Measurements from ENCODE around the gene LLPH. TPM values are rescaled to one million over a fixed set of nuclear protein-coding genes. Genes with fewer than 3 reads are reported as not detected.
A peak's percentile ranks its signal among the peaks of the same experiment; 100 is the strongest.

Gene LLPH
- total RNA-seq, 1 donor from 2014 or later = 2.4 TPM

DNA sequence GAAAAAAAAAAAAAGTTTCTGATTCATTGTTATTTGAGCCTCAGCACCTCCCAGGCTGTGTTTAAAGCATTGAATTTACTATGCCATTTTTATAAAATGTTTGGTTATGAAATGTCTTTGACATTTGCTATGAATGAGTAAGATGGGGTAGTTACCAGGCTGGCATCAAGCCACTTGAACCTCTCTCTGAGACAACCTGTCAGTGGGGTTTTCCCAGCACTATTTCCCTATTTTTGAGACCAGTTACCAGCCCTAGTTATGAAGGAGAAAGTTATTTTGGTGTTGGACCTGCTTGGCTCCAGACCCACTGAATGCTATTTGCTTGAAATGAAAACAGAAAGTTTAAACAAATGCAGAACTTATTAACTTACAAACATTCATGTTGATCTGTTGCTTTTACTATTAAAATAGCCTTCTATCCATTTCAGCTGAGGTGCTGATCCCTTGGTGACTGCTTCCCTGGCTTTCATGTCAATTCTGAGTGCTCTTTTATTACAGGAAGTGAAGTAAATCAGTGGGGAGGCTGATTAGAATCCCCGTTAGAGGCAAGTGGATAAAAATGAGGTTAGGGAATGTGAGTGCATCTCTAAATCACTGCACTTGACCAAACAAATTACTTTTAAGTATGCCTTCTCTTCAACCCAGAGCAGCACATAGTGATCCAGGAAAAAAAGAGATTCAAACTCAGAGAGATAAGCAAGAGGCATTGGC, 37.8 kb downstream of the LLPH start:
- DNase-seq (ENCODE audit: low read depth in 2 of 2) = peak in 1 of 2 donors; percentile 42

DNA sequence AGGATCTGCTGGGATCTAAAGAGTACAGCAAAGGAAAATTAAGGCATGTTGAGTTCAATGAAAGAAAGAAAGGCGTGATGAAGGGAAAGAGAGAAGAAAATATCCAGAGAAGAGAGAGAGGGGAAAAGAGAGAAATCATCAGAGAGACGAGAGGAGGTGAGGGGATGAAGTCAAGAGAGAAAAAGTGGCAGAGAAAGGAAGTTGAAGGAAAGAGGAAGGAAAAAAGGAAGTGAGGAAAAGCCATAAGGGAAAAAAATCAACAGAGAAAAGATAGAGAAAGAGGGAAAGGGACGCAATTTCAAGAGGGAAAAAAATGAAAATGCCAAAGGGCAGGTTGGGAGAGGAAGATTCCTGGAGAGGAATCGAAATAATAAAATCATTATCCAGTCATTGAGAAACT, 40.4 kb downstream of the LLPH start:
- DNase-seq (ENCODE audit: low read depth in 2 of 2) = no peak

DNA sequence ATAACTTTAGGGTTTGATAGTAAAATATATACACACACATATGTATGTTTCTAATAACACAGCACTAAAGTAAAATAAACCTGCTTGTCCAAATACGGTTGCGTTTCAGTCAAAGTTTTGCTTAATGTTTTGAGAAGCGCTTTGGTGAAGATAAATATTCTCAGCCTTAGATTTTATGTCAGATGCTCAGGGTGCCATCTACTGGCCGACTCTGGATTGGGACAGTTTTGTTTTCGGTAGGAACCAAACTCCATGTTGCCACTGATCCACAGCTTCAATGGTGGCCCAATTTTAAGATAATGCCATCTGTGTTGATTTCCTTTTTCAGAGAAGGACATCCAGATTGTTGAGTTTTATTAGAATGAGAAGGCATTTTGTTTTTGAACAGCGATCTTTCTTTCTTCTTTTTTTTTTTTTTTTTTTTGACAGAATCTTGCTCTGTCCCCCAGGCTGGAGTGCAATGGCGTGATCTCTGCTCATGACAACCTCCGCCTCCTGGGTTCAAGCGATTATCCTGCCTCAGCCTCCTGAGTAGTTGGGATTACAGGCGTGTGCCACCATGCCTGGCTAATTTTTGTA, 43.1 kb downstream of the LLPH start:
- DNase-seq (ENCODE audit: low read depth in 2 of 2) = peak; percentile 78 to 81

DNA sequence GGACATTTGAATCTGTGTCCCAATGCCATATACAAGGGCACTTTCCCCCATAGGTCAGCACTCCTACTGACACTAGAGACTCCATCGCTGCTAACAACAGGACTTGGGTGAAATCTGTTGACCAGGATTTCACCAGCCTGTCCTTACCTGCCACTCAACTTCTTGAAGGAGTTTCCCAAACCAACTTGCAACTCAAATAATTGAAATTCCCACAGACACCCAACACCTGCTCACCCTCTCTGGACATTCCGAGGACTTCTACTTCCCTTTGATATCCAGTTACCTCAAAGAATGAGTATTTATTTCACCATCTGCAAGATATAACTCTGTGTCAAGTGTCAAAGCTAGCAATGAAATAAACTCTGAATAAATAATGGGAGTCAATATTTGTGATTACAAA, 44.6 kb downstream of the LLPH start:
- no peak for DNase-seq (ENCODE audit: low read depth in 2 of 2)

DNA sequence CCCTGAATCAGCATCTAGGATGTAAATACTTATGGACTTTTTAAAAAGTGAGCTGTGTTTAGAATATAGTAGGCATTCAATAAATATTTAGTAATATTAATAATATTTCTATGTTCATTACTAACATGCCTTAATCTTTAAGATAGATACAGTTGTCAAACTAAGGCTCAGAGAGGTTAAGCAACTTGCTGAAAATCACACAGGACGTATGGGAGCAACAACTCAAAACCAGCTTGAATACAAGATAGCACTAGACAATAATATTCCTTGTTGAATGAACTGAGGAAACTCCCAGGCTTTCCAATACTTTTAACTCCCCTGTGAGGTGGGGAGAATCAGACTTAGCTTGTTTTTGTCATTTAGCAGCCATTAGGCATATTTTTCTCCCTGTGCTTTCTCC, 45.3 kb downstream of the LLPH start:
- no peak for DNase-seq (ENCODE audit: low read depth in 2 of 2)

DNA sequence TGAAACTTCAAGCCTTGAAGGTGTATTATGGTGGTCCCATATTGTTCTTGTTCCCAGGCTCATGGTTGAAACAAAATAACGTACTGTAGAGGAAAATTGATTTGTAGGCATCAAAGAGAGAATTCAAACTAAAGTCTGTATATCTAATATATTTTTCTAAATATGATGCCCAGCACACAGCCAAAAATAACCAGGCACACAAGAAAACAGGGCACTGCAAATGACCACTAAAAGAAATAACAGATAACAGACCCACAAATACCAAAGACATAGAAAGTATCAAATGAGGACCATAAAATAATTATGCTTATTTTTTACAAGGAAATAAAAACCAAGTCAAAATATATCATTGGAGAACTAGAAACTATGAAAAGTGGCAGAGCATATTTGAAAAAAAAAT, 46.8 kb downstream of the LLPH start:
- DNase-seq (ENCODE audit: low read depth in 2 of 2) = no peak

DNA sequence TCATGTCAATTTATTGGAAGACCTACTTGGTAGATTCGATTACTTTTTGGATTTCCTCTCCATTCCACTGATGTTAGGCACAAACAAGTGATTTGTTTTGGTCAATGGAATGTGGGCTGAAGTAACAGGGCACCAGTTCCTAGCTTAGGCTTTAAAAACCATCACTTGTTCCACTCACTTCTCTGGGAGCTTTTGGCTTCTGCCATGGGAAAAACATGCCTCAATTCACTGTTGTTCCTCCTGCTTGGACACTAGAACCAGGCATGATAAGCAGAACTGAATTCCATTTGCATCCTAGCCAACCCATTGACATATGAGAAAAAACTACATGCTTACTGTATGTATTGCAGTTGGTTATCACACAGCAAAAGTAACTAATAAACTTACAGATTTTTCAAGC, 47.8 kb downstream of the LLPH start:
- DNase-seq (ENCODE audit: low read depth in 2 of 2) = no peak

DNA sequence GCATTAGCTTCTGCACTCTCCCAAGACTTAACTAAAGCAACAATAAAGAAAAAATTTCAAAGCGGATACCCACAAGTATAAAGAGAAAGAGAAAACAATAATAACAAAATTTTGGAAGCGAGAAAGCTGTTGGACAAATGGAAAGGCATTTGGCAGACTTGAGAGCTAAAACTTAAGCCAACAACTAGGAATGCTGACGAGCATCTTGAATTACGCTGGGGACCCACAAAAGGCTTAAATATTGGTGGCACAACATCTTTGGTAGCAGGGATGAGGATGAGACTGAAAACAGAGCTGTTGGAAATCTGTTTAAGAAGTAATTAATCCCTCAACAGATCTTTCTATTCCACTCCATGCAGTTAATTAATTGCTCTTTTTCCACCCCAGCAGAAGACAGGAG, 49.8 kb downstream of the LLPH start:
- DNase-seq (ENCODE audit: low read depth in 2 of 2) = no peak

DNA sequence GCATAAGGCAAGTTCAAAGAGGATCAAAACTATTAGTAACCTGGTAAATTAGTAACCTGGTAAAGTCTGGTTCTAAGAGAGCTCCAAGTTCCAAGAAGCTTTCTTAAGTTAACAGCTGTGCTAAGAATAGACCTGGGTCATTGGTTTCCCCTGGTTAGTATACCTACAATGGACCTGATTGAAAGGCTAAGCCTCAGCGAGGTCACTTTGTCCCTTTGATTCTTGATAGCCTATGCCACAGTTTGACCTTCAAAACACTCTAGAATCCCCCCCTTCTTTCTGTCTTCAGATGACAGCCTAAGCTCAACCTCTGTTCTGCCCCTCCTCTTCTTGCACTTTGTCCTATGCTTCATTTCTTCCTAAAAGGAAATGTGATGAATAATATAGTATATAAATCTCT, 53.0 kb downstream of the LLPH start:
- no peak for DNase-seq (ENCODE audit: low read depth in 2 of 2)

DNA sequence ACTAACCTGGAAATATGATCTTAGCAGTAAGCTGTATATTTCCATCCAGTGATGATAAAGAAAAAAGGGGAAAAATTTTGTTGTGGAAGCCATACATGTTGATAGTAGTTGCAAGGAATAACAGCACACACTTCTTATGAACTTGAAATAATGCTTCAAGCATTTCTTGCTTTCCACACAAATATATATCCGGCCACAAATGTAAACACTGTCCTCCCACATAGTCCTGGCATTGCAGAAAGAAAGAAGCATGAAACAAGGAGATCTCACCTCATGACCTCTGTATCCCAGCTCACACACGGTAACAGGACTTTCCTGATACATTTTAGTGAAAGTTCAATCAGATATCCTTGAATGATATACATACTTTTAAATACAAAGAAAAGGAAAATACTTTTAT, 56.0 kb downstream of the LLPH start:
- DNase-seq (ENCODE audit: low read depth in 2 of 2) = peak in 1 of 2 donors; percentile 23

DNA sequence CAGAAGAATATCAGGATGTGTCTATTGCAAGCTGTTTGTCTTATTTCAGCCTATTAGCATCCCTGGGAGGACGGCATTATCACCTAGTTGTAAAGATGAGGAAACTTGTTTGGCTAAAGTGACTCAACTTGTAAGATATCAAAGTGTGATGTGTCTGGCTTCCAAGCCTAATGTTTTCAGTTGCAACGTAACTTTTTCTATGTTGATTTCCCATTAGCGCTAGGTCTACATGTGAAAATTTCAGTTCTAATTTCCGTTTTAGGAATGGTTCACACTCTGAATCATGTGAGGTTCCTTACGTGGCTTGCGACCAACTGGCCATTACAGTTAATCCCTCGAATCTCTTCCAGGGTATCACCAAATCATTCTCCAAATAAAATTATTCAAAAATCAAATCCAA, 58.0 kb downstream of the LLPH start:
- no peak for DNase-seq (ENCODE audit: low read depth in 2 of 2)

DNA sequence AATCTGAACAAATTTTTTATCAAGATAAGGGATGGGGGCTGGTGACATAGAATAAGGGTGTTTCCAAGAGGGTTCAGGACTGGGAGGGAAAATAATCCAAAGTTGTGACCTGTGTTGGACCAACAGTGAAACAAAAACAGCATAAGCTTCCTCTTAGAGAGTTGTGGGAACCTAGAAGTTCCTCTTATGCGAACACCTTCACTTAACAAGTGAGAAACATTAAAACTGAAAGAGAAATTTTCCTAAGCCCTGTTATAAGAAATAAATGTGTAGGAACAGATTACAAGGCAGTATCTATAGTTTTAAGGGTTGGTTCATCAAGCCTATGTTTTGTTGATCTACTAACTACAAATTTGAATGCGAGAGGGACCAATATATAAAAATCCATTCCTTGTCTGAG, 58.4 kb downstream of the LLPH start:
- DNase-seq (ENCODE audit: low read depth in 2 of 2) = no peak

DNA sequence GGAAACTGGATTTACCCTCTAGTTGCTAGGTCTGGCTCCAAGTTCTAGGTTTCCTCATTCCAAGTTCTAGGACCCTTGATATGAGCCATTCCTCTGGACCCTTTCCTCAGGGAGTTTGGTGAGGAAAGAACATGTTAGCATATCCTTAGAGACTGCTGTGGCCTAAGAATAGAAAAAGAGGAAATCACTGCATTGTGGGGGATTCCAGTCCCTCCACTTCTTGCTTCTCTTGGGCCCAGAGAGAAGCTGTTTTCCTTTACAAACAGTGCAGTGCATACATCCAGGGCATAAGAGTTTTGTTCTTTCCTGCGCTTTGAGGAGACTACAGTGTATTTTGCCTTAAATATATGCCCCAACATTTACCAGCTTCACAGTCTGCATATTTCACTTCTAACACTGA, 59.0 kb downstream of the LLPH start:
- no peak for DNase-seq (ENCODE audit: low read depth in 2 of 2)

DNA sequence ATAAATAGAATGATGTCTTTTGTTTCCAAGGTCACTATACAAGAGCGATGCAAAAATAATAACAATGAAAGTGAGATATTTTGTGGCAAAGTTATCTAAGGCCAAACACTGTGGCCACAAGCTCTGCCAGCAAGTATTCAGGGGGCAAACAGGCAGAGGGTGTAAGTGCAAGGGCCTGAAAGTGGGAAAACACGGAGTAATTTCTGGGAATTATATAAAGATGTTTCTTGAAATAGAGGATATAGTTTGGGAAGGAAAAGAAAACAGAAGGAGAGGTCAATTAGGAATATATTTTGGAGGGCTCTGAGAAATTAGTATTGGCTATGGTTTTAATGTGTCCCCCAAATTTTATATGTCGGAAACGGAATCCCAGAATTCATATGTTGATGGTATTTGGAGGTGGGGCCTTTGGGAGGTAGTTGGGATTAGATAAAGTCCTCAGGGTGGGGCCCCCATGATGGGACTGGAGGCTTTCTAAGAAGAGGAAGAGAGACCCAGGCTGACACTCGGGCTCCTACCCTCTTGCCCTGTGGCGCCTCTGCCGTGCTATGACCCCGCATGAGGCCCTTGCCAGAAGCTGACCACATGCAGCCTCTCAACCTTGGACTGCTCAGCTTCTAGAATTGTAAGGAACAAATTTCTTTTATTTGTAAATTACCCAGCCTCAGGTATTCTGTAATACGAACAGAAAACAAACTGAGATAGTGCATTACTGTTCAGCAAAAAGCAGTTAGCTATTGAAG, 60.0 kb downstream of the LLPH start:
- no peak for DNase-seq (ENCODE audit: low read depth in 2 of 2)

DNA sequence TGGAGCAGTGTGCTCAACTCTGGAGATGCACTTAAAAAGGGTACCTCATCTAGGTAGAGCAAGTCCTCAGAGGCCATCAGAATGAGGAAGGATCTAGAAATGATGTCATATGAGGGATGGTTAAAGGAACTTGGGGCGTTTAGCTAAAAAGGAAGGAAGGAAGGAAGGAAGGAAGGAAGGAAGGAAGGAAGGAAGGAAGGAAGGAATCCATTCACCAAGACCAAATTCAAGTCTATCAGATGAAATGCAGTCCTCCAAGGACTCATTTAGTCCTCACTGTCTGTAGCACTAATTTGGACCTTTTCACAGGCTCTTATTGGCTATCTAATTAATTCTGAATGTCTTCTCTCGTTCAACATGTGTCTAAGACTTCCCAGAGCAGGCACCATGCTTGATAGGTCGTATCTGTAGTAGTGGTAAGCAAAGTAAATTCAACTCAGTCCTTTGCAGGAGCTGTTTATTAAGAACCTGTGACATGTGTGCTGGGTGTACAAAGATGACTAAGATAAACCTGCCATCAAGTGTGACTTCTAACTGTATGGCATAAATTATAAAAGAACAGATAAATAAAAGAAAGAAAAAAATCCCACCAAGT, 63.5 kb downstream of the LLPH start:
- DNase-seq (ENCODE audit: low read depth in 2 of 2) = no peak

Other genes with a start within 250 kb of the LLPH start
- gene TMBIM4, start 39.2 kb upstream of the LLPH start, total RNA-seq = 49.3 and 91.3 TPM in 2 replicates
- gene IRAK3, start 58.5 kb upstream of the LLPH start, total RNA-seq = 8.5 and 17.3 TPM in 2 replicates
- gene HELB, start 171.7 kb upstream of the LLPH start, total RNA-seq = 1.1 and 1.2 TPM in 2 replicates